Glutamatergic neuron (in vitro differentiated cells): ENCODE data around the gene ACVRL1. TPM values are rescaled to one million over a fixed set of nuclear protein-coding genes. Genes with fewer than 3 reads are reported as not detected.

Experiments used
- DNase-seq: peaks from one replicate; pipeline ENCODE4 v3.0.0; 2022
- H3K27ac Mint-ChIP-seq: one replicate; pipeline ENCODE4 v1.8.0; 2020; ENCODE audit warnings: mild to moderate bottlenecking, mixed read lengths, inconsistent platforms; ENCODE audit not compliant: unreplicated experiment
- H3K27me3 Mint-ChIP-seq: one replicate; pipeline ENCODE4 v1.8.0; 2020; ENCODE audit warnings: mild to moderate bottlenecking, moderate library complexity, mixed read lengths, inconsistent platforms; ENCODE audit not compliant: unreplicated experiment
- H3K36me3 Mint-ChIP-seq: one replicate; pipeline ENCODE4 v1.8.0; 2020; ENCODE audit warnings: mild to moderate bottlenecking, mixed read lengths, inconsistent platforms; ENCODE audit not compliant: unreplicated experiment
- H3K4me1 Mint-ChIP-seq: one replicate; pipeline ENCODE4 v1.8.0; 2020; ENCODE audit warnings: mild to moderate bottlenecking, low read depth, mixed read lengths, inconsistent platforms; ENCODE audit not compliant: unreplicated experiment
- H3K4me3 Mint-ChIP-seq: one replicate; pipeline ENCODE4 v1.8.0; 2020; ENCODE audit warnings: mild to moderate bottlenecking, mixed read lengths, inconsistent platforms; ENCODE audit not compliant: unreplicated experiment
- H3K9me3 Mint-ChIP-seq: one replicate; pipeline ENCODE4 v1.8.0; 2020; ENCODE audit warnings: mild to moderate bottlenecking, moderate library complexity, mixed read lengths, inconsistent platforms; ENCODE audit not compliant: unreplicated experiment
- CTCF ChIP-seq: fragments of 200-600 bp; sonication (generic); IDR thresholded peaks from one replicate; pipeline ENCODE4 v1.5.0; 2021; ENCODE audit not compliant: partially characterized antibody, unreplicated experiment
- total RNA-seq: library from RNA; stranded (reverse); fragmentation: NEBNext Ultra II Directional; extraction: Animal tissue kit (Norgen Biotek cat#: 25700); gene quantifications from one replicate; pipeline ENCODE4 v1.2.1, GENCODE V29; 2021; ENCODE audit not compliant: unreplicated experiment

ACVRL1 gene
- total RNA-seq, 1 donor from 2014 or later, result 0.39 TPM

GRCh38 chr12:51951199-51951842 is 44.0 kb downstream of the ACVRL1 start, which contains the start of gene ACVR1B:
ACVR1B (plus strand) TSS chr12:51951699; CDS start chr12:51951744, 45 bp downstream.
- Mint-ChIP-seq H3K4me3 (peak within 1 kb of the TSS; percentile 94), H3K36me3 (peaks cover 4% of the 10 kb centered on the region), H3K9me3 (peaks cover 9% of the 10 kb centered on the region), H3K27ac (peak within 1 kb of the TSS; percentile 90), H3K4me1 (peaks cover 31% of the 10 kb centered on the region), H3K27me3 (peaks cover 3% of the 10 kb centered on the region)
- DNase-seq, result peak; percentile 89
- TF ChIP-seq CTCF, result no peak

GRCh38 chr12:51951843-51952722 is 44.8 kb downstream of the ACVRL1 start:
- DNase-seq, result peak; percentile 77
- peaks cover 5% of the 10 kb centered on the region for H3K9me3 Mint-ChIP-seq
- TF ChIP-seq CTCF, result no peak
- peak overlapping the region; percentile 40 for H3K27ac Mint-ChIP-seq
- peaks cover 3% of the 10 kb centered on the region for H3K27me3 Mint-ChIP-seq
- no peaks in the 10 kb centered on the region for H3K36me3 Mint-ChIP-seq
- peaks cover 31% of the 10 kb centered on the region for H3K4me1 Mint-ChIP-seq
- H3K4me3 Mint-ChIP-seq, result peak overlapping the region; percentile 90

GRCh38 chr12:51953089-51953488 is 45.8 kb downstream of the ACVRL1 start:
- H3K27me3 Mint-ChIP-seq, result no peaks in the 10 kb centered on the region
- H3K27ac Mint-ChIP-seq, result peak overlapping the region; percentile 71
- no peaks in the 10 kb centered on the region for H3K36me3 Mint-ChIP-seq
- TF ChIP-seq CTCF, result no peak
- H3K4me1 Mint-ChIP-seq, result peaks cover 31% of the 10 kb centered on the region
- H3K4me3 Mint-ChIP-seq, result peak overlapping the region; percentile 90
- DNase-seq, result no peak
- peaks cover 6% of the 10 kb centered on the region for H3K9me3 Mint-ChIP-seq

- peaks cover 7% of the 10 kb centered on the region for H3K9me3 Mint-ChIP-seq
- no peak overlapping the region for H3K27ac Mint-ChIP-seq
- TF ChIP-seq CTCF, result no peak
- no peaks in the 10 kb centered on the region for H3K27me3 Mint-ChIP-seq
- DNase-seq, result no peak
- peak overlapping the region; percentile 90 for H3K4me3 Mint-ChIP-seq
- no peaks in the 10 kb centered on the region for H3K36me3 Mint-ChIP-seq
- H3K4me1 Mint-ChIP-seq, result peaks cover 31% of the 10 kb centered on the region
Measured at GRCh38 chr12:51953864-51954263, 46.6 kb downstream of the ACVRL1 start.
